Measurements from ENCODE around the gene PCDHGA7.
A peak's percentile ranks its signal among the peaks of the same experiment; 100 is the strongest.
"Not testable (repeated sequence)": the region's sequence is repeated elsewhere in the genome, so short reads cannot be mapped to it uniquely, and the experiment has no call there.

The PCDHGA7 gene

GRCh38 chr5:141420855-141421488 lies 38.4 kb downstream of the PCDHGA7 start, which contains the start of gene PCDHGA11:
Gene PCDHGA11 (plus strand): TSS chr5:141421051. CDS start chr5:141421228, 177 bp downstream.
- ChIA-PET POLR2A (ENCODE audit: low non-redundant PET) (no interaction called here), CTCF (interaction anchor here (0.7 to 0.9 kb wide), 3 partner anchors 12 to 164 kb away, joined by 3 to 4 read pairs (median 4); no protein-coding TSS in a partner anchor)
- H3K27ac ChIP-seq, result no peak within 1 kb of the TSS
- DNase-seq (ENCODE audit: low spot score), result no peak
- no peak for TF ChIP-seq CTCF (conservative IDR thresholded peaks at IDR 0.05; ENCODE audit: low read depth)

- DNase-seq (ENCODE audit: low spot score), result no peak
- POLR2A ChIA-PET (ENCODE audit: low non-redundant PET), result no interaction called here
- CTCF ChIA-PET, result interaction anchor here (0.6 to 0.7 kb wide), 2 partner anchors 11 to 159 kb away, joined by 3 read pairs; no protein-coding TSS in a partner anchor
These were observed 38.9 kb downstream of the PCDHGA7 start for GRCh38 chr5:141421489-141421855.

GRCh38 chr5:141422742-141423291 lies 40.3 kb downstream of the PCDHGA7 start:
- POLR2A ChIA-PET (ENCODE audit: low non-redundant PET), result no interaction called here
- no peak for TF ChIP-seq CTCF (conservative IDR thresholded peaks at IDR 0.05; ENCODE audit: low read depth)
- no peak overlapping the region for H3K27ac ChIP-seq
- CTCF ChIA-PET, result interaction anchor here (0.6 kb wide), 1 partner anchor 90 kb away, joined by 3 read pairs; no protein-coding TSS in a partner anchor
- DNase-seq (ENCODE audit: low spot score), result no peak

More at GRCh38 chr5:141421489-141421855, 38.9 kb downstream of the PCDHGA7 start:
- H3K27ac ChIP-seq, result no peak overlapping the region
- TF ChIP-seq CTCF (conservative IDR thresholded peaks at IDR 0.05; ENCODE audit: low read depth), result no peak

DNA sequence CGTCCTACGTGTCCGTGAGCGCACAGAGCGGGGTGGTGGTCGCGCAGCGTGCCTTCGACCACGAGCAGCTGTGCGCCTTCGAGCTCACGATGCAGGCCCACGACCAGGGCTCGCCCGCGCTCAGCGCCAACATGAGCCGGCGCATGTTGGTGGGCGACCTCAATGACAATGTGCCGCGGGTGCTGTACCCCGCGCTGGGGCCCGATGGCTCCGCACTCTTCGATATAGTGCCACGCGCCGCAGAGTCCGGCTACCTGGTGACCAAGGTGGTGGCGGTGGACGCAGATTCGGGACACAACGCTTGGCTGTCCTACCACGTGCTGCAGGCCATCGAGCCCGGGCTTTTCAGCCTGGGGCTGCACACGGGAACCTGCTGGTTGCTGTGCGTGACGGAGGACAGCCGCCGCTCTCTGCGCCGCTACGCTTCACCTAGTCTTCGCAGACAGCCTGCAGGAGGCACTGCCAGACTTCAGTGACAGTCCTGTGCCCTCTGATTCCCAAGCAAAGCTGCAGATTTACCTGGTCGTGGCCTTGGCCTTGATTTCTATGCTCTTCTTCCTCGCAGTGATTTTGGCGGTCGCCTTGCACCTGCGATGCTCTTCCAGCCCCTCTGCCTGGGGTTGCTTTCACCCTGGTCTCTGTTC lies 45.4 kb downstream of the PCDHGA7 start:
- ChIA-PET POLR2A (ENCODE audit: low non-redundant PET) (no interaction called here), CTCF (interaction anchor here (0.5 to 0.8 kb wide), 3 partner anchors 10 to 80 kb away, joined by 3 to 5 read pairs (median 4); partner anchors contain the start of gene PCDHGB7)
- no peak overlapping the region for H3K27ac ChIP-seq
- TF ChIP-seq CTCF (conservative IDR thresholded peaks at IDR 0.05; ENCODE audit: low read depth), result no peak
- DNase-seq (ENCODE audit: low spot score), result no peak

GRCh38 chr5:141430332-141431113 lies 48.0 kb downstream of the PCDHGA7 start, which contains the start of gene PCDHGA12:
Gene PCDHGA12 (plus strand): TSS chr5:141430507. CDS start chr5:141430760, 253 bp downstream.
- no peak for TF ChIP-seq CTCF (conservative IDR thresholded peaks at IDR 0.05; ENCODE audit: low read depth)
- H3K27ac ChIP-seq, result no peak within 1 kb of the TSS
- ChIA-PET POLR2A (ENCODE audit: low non-redundant PET) (no interaction called here), CTCF (interaction anchor here (0.6 to 1.5 kb wide), 9 partner anchors 90 to 337 kb away, joined by 3 to 8 read pairs (median 4); partner anchors contain the start of gene PCDHB11)
- peak; percentile 60 for DNase-seq (ENCODE audit: low spot score)

GRCh38 chr5:141431286-141431685 lies 48.7 kb downstream of the PCDHGA7 start:
- CTCF ChIA-PET, result interaction anchor here (0.5 to 1.5 kb wide), 3 partner anchors 42 to 133 kb away, joined by 4 to 7 read pairs (median 4); no protein-coding TSS in a partner anchor
- POLR2A ChIA-PET (ENCODE audit: low non-redundant PET), result no interaction called here
- TF ChIP-seq CTCF (conservative IDR thresholded peaks at IDR 0.05; ENCODE audit: low read depth), result no peak
- no peak overlapping the region for H3K27ac ChIP-seq
- no peak for DNase-seq (ENCODE audit: low spot score)

DNA sequence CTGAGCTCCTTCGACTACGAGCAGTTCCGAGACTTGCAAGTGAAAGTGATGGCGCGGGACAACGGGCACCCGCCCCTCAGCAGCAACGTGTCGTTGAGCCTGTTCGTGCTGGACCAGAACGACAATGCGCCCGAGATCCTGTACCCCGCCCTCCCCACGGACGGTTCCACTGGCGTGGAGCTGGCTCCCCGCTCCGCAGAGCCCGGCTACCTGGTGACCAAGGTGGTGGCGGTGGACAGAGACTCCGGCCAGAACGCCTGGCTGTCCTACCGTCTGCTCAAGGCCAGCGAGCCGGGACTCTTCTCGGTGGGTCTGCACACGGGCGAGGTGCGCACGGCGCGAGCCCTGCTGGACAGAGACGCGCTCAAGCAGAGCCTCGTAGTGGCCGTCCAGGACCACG lies 49.8 kb downstream of the PCDHGA7 start:
- H3K27ac ChIP-seq; POLR2A ChIA-PET (ENCODE audit: low non-redundant PET): not testable (repeated sequence)
- CTCF ChIA-PET, result interaction anchor here (0.6 kb wide), 1 partner anchor 125 kb away, joined by 3 read pairs; no protein-coding TSS in a partner anchor

GRCh38 chr5:141432726-141433125 lies 50.2 kb downstream of the PCDHGA7 start:
- POLR2A ChIA-PET (ENCODE audit: low non-redundant PET); DNase-seq (ENCODE audit: low spot score); H3K27ac ChIP-seq: not testable (repeated sequence)
- CTCF ChIA-PET, result interaction anchor here (0.6 kb wide), 2 partner anchors 11 to 125 kb away, joined by 3 read pairs; no protein-coding TSS in a partner anchor

More for the DNA sequence above, 49.8 kb downstream of the PCDHGA7 start:
- not testable (repeated sequence) for DNase-seq (ENCODE audit: low spot score)
